ENCODE data around the gene TP53I3. TPM values are rescaled to one million over a fixed set of nuclear protein-coding genes. Genes with fewer than 3 reads are reported as not detected.

Gene TP53I3
- total RNA-seq, 2 experiments from 2014 or later: 0.38 to 0.82 TPM

DNA sequence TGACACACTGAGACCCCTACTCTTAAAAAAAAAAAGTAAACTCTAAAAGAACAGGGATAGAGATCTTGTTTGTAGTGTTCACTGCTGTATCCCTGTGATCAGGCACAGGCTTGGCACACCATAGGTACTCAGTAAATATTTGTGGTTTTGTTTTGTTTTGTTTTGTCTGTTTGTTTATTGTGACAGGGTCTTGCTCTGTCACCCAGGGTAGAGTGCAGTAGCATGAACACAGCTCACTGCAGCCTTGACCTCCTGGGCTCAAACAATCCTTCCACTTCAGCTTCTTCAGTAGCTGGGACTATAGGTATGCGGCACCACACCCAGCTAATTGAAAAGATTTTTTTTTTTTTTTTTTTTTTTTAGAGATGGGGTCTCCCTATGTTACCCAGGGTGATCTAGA is 31.7 kb downstream of the TP53I3 start:
- no peak for DNase-seq (ENCODE audit: low spot score)
- Histone ChIP-seq H3K27ac (ENCODE audit: low read depth, low read length, poor library complexity, severe bottlenecking) (no peak overlapping the region), H3K36me3 (ENCODE audit: insufficient read depth, low read length) (no peaks in the 10 kb centered on the region), H3K4me2 (ENCODE audit: low read length) (no peak overlapping the region), H3K9me2 (ENCODE audit: insufficient read depth, low read length) (no peaks in the 10 kb centered on the region), H3K4me3 (ENCODE audit: low read depth, low read length, poor library complexity, severe bottlenecking) (no peak overlapping the region), H2AFZ (ENCODE audit: low read length) (no peak overlapping the region), H4K20me1 (ENCODE audit: insufficient read depth, low read length) (no peaks in the 10 kb centered on the region), H3K4me1 (ENCODE audit: insufficient read depth, low read length, poor library complexity, severe bottlenecking) (peaks cover 8% of the 10 kb centered on the region), H3K79me2 (ENCODE audit: insufficient read depth, low read depth, low read length) (no peaks in the 10 kb centered on the region), H3K9me3 (ENCODE audit: low read length) (no peaks in the 10 kb centered on the region)
- CTCF ChIA-PET (ENCODE audit: unreplicated experiment): no interaction called here
- POLR2A ChIA-PET: interaction anchor here (0.7 to 1.1 kb wide), 2 partner anchors 14 to 1661 kb away, joined by 4 to 6 read pairs; no protein-coding TSS in a partner anchor
- intact Hi-C loops (cut with micrococcal nuclease; ENCODE audit: unreplicated experiment): no loop called here
- no peak for TF ChIP-seq EZH2phosphoT487 (IDR thresholded peaks at IDR 0.05; ENCODE audit: borderline replicate concordance, low read depth, low read length)
- TF ChIP-seq, protein P1, sequence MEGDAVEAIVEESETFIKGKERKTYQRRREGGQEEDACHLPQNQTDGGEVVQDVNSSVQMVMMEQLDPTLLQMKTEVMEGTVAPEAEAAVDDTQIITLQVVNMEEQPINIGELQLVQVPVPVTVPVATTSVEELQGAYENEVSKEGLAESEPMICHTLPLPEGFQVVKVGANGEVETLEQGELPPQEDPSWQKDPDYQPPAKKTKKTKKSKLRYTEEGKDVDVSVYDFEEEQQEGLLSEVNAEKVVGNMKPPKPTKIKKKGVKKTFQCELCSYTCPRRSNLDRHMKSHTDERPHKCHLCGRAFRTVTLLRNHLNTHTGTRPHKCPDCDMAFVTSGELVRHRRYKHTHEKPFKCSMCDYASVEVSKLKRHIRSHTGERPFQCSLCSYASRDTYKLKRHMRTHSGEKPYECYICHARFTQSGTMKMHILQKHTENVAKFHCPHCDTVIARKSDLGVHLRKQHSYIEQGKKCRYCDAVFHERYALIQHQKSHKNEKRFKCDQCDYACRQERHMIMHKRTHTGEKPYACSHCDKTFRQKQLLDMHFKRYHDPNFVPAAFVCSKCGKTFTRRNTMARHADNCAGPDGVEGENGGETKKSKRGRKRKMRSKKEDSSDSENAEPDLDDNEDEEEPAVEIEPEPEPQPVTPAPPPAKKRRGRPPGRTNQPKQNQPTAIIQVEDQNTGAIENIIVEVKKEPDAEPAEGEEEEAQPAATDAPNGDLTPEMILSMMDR (conservative IDR thresholded peaks at IDR 0.05; ENCODE audit: low read length): no peak
- BruUV-seq (replicated peaks): no TSS peak

DNA sequence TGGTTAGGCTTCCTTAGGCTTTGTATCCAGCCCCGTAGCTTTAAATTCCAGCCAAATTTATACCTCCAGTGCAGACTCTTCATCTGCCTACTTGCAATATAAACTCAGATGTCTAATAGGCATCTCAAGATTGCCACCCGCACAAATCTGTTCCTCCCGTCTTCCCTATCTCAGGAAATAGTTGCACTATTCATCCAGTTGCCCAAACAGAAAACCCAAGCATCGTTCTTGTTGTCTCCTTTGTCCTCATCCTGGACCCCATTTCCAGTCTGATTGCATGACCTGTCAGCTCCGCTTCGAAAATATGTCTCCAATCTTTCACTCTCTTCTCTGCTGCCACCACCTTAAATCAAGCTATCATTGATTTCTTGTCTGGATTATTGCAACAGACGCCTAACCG is 32.8 kb downstream of the TP53I3 start:
- no TSS peak for BruUV-seq (replicated peaks)
- no peak for DNase-seq (ENCODE audit: low spot score)
- intact Hi-C loops (cut with micrococcal nuclease; ENCODE audit: unreplicated experiment): no loop called here
- H3K9me2 ChIP-seq (ENCODE audit: insufficient read depth, low read length): no peaks in the 10 kb centered on the region
- POLR2A ChIA-PET: interaction anchor here (0.5 to 0.8 kb wide), 4 partner anchors 19 to 109 kb away, joined by 3 to 6 read pairs (median 4); partner anchors contain the start of gene SF3B6
- no peak overlapping the region for H2AFZ ChIP-seq (ENCODE audit: low read length)
- H3K79me2 ChIP-seq (ENCODE audit: insufficient read depth, low read depth, low read length): peaks cover 1% of the 10 kb centered on the region; the same call in 1 of the 2 replicates
- H3K4me1 ChIP-seq (ENCODE audit: insufficient read depth, low read length, poor library complexity, severe bottlenecking): peaks cover 14% of the 10 kb centered on the region
- no peaks in the 10 kb centered on the region for H3K9me3 ChIP-seq (ENCODE audit: low read length)
- H3K4me2 ChIP-seq (ENCODE audit: low read length): no peak overlapping the region
- H3K36me3 ChIP-seq (ENCODE audit: insufficient read depth, low read length): no peaks in the 10 kb centered on the region
- H4K20me1 ChIP-seq (ENCODE audit: insufficient read depth, low read length): no peaks in the 10 kb centered on the region
- no peak overlapping the region for H3K4me3 ChIP-seq (ENCODE audit: low read depth, low read length, poor library complexity, severe bottlenecking)
- CTCF ChIA-PET (ENCODE audit: unreplicated experiment): no interaction called here
- TF ChIP-seq, protein P1 (conservative IDR thresholded peaks at IDR 0.05; ENCODE audit: low read length): no peak
- no peak for TF ChIP-seq EZH2phosphoT487 (IDR thresholded peaks at IDR 0.05; ENCODE audit: borderline replicate concordance, low read depth, low read length)
- H3K27ac ChIP-seq (ENCODE audit: low read depth, low read length, poor library complexity, severe bottlenecking): no peak overlapping the region
